SK-N-SH treated with all-trans-retinoic acid at 6 μM for 48 hours (cell line): Measurements from ENCODE around the gene TWSG1.

Experiments
- ARNTL ChIP-seq: fragments of 450-650 bp; formaldehyde crosslinking; IDR thresholded peaks from 2 replicates; pipeline ENCODE4 v1.5.0; 2020; ENCODE audit warnings: low read depth, mild to moderate bottlenecking, moderate library complexity, borderline replicate concordance
- BACH2 ChIP-seq: fragments of 250-450 bp; sonication (Bioruptor Pico); IDR thresholded peaks from 2 replicates; pipeline ENCODE4 v1.9.0; 2021; ENCODE audit warnings: mild to moderate bottlenecking, borderline replicate concordance
- CREB5 ChIP-seq: fragments of 250-450 bp; sonication (Bioruptor Pico); IDR thresholded peaks from 2 replicates; pipeline ENCODE4 v1.5.1; 2020; ENCODE audit warnings: low read depth, mild to moderate bottlenecking, moderate library complexity
- ESRRG ChIP-seq: fragments of 250-450 bp; sonication (Bioruptor Pico); IDR thresholded peaks from 2 replicates; pipeline ENCODE4 v1.6.1; 2021; ENCODE audit warnings: mild to moderate bottlenecking
- ISL1 ChIP-seq: fragments of 250-450 bp; sonication (Bioruptor Pico); IDR thresholded peaks from 2 replicates; pipeline ENCODE4 v2.1.2; 2022; ENCODE audit warnings: mild to moderate bottlenecking, moderate library complexity
- PATZ1 ChIP-seq: fragments of 250-450 bp; sonication (Bioruptor Pico); IDR thresholded peaks from 2 replicates; pipeline ENCODE4 v1.8.0; 2020; ENCODE audit warnings: mild to moderate bottlenecking, moderate library complexity, borderline replicate concordance
- POU6F1 ChIP-seq: fragments of 250-450 bp; sonication (Bioruptor Pico); IDR thresholded peaks from 2 replicates; pipeline ENCODE4 v1.8.0; 2021; ENCODE audit warnings: low read depth, mild to moderate bottlenecking, moderate library complexity, borderline replicate concordance
- RARB ChIP-seq: fragments of 250-450 bp; sonication (Bioruptor Pico); IDR thresholded peaks from 2 replicates; pipeline ENCODE4 v1.8.0; 2021; ENCODE audit warnings: mild to moderate bottlenecking, moderate library complexity
- SNAI2 ChIP-seq: fragments of 250-450 bp; sonication (Bioruptor Pico); IDR thresholded peaks from 2 replicates; pipeline ENCODE4 v1.5.0; 2020; ENCODE audit warnings: mild to moderate bottlenecking, moderate library complexity
- TOX ChIP-seq: fragments of 250-450 bp; sonication (Bioruptor Pico); IDR thresholded peaks from 2 replicates; pipeline ENCODE4 v1.8.0; 2021; ENCODE audit warnings: mild to moderate bottlenecking, moderate library complexity, borderline replicate concordance
- ZC3H10 ChIP-seq: fragments of 250-450 bp; sonication (Bioruptor Pico); IDR thresholded peaks from 2 replicates; pipeline ENCODE4 v1.5.1; 2021; ENCODE audit warnings: mild to moderate bottlenecking, moderate library complexity
- ZFP3 ChIP-seq: fragments of 250-450 bp; sonication (Bioruptor Pico); IDR thresholded peaks from 2 replicates; pipeline ENCODE4 v1.5.0; 2020; ENCODE audit warnings: mild to moderate bottlenecking, moderate library complexity
- ZNF8 ChIP-seq: fragments of 450-650 bp; formaldehyde crosslinking; IDR thresholded peaks from 2 replicates; pipeline ENCODE4 v1.5.0; 2020; ENCODE audit warnings: mild to moderate bottlenecking, moderate library complexity

- TF ChIP-seq TOX (CRISPR knock-in tag) = no peak
- TF ChIP-seq ZNF8 (CRISPR knock-in tag) = no peak
- no peak for TF ChIP-seq SNAI2 (CRISPR knock-in tag)
- no peak for TF ChIP-seq POU6F1 (CRISPR knock-in tag)
- TF ChIP-seq ISL1 (CRISPR knock-in tag) = no peak
- TF ChIP-seq PATZ1 (CRISPR knock-in tag) = no peak
- TF ChIP-seq ZC3H10 (CRISPR knock-in tag) = no peak
- TF ChIP-seq ARNTL (CRISPR knock-in tag) = no peak
- no peak for TF ChIP-seq RARB (CRISPR knock-in tag)
- TF ChIP-seq ZFP3 = no peak
- no peak for TF ChIP-seq BACH2 (CRISPR knock-in tag)
- no peak for TF ChIP-seq ESRRG (CRISPR knock-in tag)
- TF ChIP-seq CREB5 = no peak
These were observed 103.1 kb downstream of the TWSG1 start for GRCh38 chr18:9437672-9438071.
